ENCODE results near the gene SPPL2B.
A peak's percentile ranks its signal among the peaks of the same experiment; 100 is the strongest.
"Not testable (repeated sequence)": the region's sequence is repeated elsewhere in the genome, so short reads cannot be mapped to it uniquely, and the experiment has no call there.

The SPPL2B gene

GRCh38 chr19:2337329-2337707 lies 8.8 kb downstream of the SPPL2B start:
- peak in 1 of 2 experiments; percentile 12 for DNase-seq (ENCODE audit: low read depth in 2 of 2)

GRCh38 chr19:2338055-2338615 lies 9.7 kb downstream of the SPPL2B start:
- DNase-seq (ENCODE audit: low read depth in 2 of 2): no peak

- no peak for DNase-seq (ENCODE audit: low read depth in 2 of 2)
Observed at GRCh38 chr19:2338751-2339643, 10.5 kb downstream of the SPPL2B start.

- DNase-seq (ENCODE audit: low read depth in 2 of 2): no peak
Observed at GRCh38 chr19:2339644-2340310, 11.3 kb downstream of the SPPL2B start.

- DNase-seq (ENCODE audit: low read depth in 2 of 2): no peak
Observed at GRCh38 chr19:2340496-2341243, 12.2 kb downstream of the SPPL2B start.

- no peak for DNase-seq (ENCODE audit: low read depth in 2 of 2)
Observed at GRCh38 chr19:2341244-2341751, 12.8 kb downstream of the SPPL2B start.

GRCh38 chr19:2341982-2342381 lies 13.5 kb downstream of the SPPL2B start:
- no peak for DNase-seq (ENCODE audit: low read depth in 2 of 2)

- no peak for DNase-seq (ENCODE audit: low read depth in 2 of 2)
Observed at GRCh38 chr19:2342656-2343288, 14.3 kb downstream of the SPPL2B start.

GRCh38 chr19:2343289-2343982 lies 15.0 kb downstream of the SPPL2B start:
- DNase-seq (ENCODE audit: low read depth in 2 of 2): no peak

- DNase-seq (ENCODE audit: low read depth in 2 of 2): no peak
Observed at GRCh38 chr19:2344381-2344870, 15.9 kb downstream of the SPPL2B start.

GRCh38 chr19:2345076-2345475 lies 16.6 kb downstream of the SPPL2B start:
- no peak for DNase-seq (ENCODE audit: low read depth in 2 of 2)

GRCh38 chr19:2345794-2346663 lies 17.5 kb downstream of the SPPL2B start:
- DNase-seq (ENCODE audit: low read depth in 2 of 2): no peak

- not testable (repeated sequence) for DNase-seq (ENCODE audit: low read depth in 2 of 2)
Observed at GRCh38 chr19:2349818-2350217, 21.3 kb downstream of the SPPL2B start.

GRCh38 chr19:2350656-2351055 lies 22.2 kb downstream of the SPPL2B start:
- no peak for DNase-seq (ENCODE audit: low read depth in 2 of 2)

- DNase-seq (ENCODE audit: low read depth in 2 of 2): no peak
Observed at GRCh38 chr19:2351591-2351990, 23.1 kb downstream of the SPPL2B start.

- no peak for DNase-seq (ENCODE audit: low read depth in 2 of 2)
Observed at GRCh38 chr19:2352121-2352520, 23.6 kb downstream of the SPPL2B start.

- no peak for DNase-seq (ENCODE audit: low read depth in 2 of 2)
Observed at GRCh38 chr19:2353159-2353886, 24.8 kb downstream of the SPPL2B start.

- no peak for DNase-seq (ENCODE audit: low read depth in 2 of 2)
Observed at GRCh38 chr19:2353887-2354592, 25.6 kb downstream of the SPPL2B start.
